IMR-90 (cell line): ENCODE data around the gene SRC. TPM values are rescaled to one million over a fixed set of nuclear protein-coding genes. Genes with fewer than 3 reads are reported as not detected.

Experiments used
- ATAC-seq: fragments of 200-7000 bp; cut with Tn5 transposase; 2 replicates; pipeline ENCODE4 v1.9.1; 2020; ENCODE audit warnings: low read depth, mild to moderate bottlenecking, moderate library complexity
- BruUV-seq: library from RNA; stranded (reverse); fragments of 400-500 nt; replicated peaks from 2 replicates; lab custom pipeline; 2021; lab: Mats Ljungman, UMichigan
- CTCF ChIA-PET: fragments of 300-600 bp; formaldehyde crosslinking; extraction: SDS; loops from one replicate; lab custom pipeline; 2021; ENCODE audit warnings: antibody characterized with exemption; lab: Yijun Ruan, JAX
- POLR2A ChIA-PET: fragments of 300-600 bp; sonication (Branson Sonifier 250); formaldehyde crosslinking; loops from one replicate; lab custom pipeline; 2022; ENCODE audit warnings: antibody characterized with exemption; ENCODE audit not compliant: unreplicated experiment; lab: Charles Lee
- DNase-seq: peaks from one replicate; pipeline ENCODE4 v3.0.0; 2013
- H2AFZ ChIP-seq: replicated peaks from 2 replicates; pipeline ENCODE3; 2013; ENCODE audit warnings: low read length, mild to moderate bottlenecking; ENCODE audit not compliant: poor library complexity
- H2AK5ac ChIP-seq: 2 replicates; pipeline ENCODE4 v1.6.1; 2013; ENCODE audit warnings: low read depth, low read length, inconsistent platforms
- H2AK9ac ChIP-seq: replicated peaks from 2 replicates; pipeline ENCODE3; 2013; ENCODE audit warnings: mild to moderate bottlenecking, low read depth, low read length, moderate library complexity; ENCODE audit not compliant: poor library complexity
- H2BK120ac ChIP-seq: 2 replicates; pipeline ENCODE4 v1.6.1; 2013; ENCODE audit warnings: low read depth, low read length, inconsistent platforms
- H2BK15ac ChIP-seq: 3 replicates; pipeline ENCODE4 v1.6.1; 2013; ENCODE audit warnings: low read depth, low read length, inconsistent platforms
- H2BK20ac ChIP-seq: 2 replicates; pipeline ENCODE4 v1.6.1; 2013; ENCODE audit warnings: low read depth, mild to moderate bottlenecking, inconsistent platforms, low read length, moderate library complexity
- H2BK5ac ChIP-seq: 2 replicates; pipeline ENCODE4 v1.6.1; 2013; ENCODE audit warnings: mild to moderate bottlenecking, low read depth, low read length, inconsistent platforms; ENCODE audit not compliant: poor library complexity, severe bottlenecking
- H3K14ac ChIP-seq: replicated peaks from 2 replicates; pipeline ENCODE4 v1.6.1; 2013; ENCODE audit warnings: low read depth, low read length, inconsistent platforms
- H3K18ac ChIP-seq: 2 replicates; pipeline ENCODE4 v1.6.1; 2013; ENCODE audit warnings: low read depth, low read length, control low read depth
- H3K23ac ChIP-seq: 2 replicates; pipeline ENCODE4 v1.6.1; 2013; ENCODE audit warnings: low read depth, low read length, inconsistent platforms
- H3K27ac ChIP-seq: 2 replicates; pipeline ENCODE4 v1.5.1; 2013; ENCODE audit warnings: mild to moderate bottlenecking, control low read depth, low read length; ENCODE audit not compliant: insufficient read depth
- H3K27me3 ChIP-seq: 2 replicates; pipeline ENCODE4 v1.6.1; 2013; ENCODE audit warnings: low read length; ENCODE audit not compliant: control insufficient read depth, insufficient read depth
- H3K36me3 ChIP-seq: 2 replicates; pipeline ENCODE4 v1.6.1; 2013; ENCODE audit warnings: low read length, mixed read lengths; ENCODE audit not compliant: control insufficient read depth, insufficient read depth
- H3K4ac ChIP-seq: 2 replicates; pipeline ENCODE4 v1.6.1; 2013; ENCODE audit warnings: low read depth, low read length, inconsistent platforms
- H3K4me1 ChIP-seq: 2 replicates; pipeline ENCODE4 v1.6.1; 2013; ENCODE audit warnings: low read length, mixed read lengths; ENCODE audit not compliant: control insufficient read depth, insufficient read depth
- H3K4me2 ChIP-seq: 2 replicates; pipeline ENCODE4 v1.6.1; 2013; ENCODE audit warnings: low read depth, mild to moderate bottlenecking, control low read depth, low read length, moderate library complexity
- H3K4me3 ChIP-seq: 2 replicates; pipeline ENCODE4 v1.5.1; 2013; ENCODE audit warnings: low read depth, mild to moderate bottlenecking, control low read depth, low read length, moderate library complexity; ENCODE audit not compliant: insufficient read depth
- H3K56ac ChIP-seq: 2 replicates; pipeline ENCODE4 v1.6.1; 2013; ENCODE audit warnings: low read length, inconsistent platforms; ENCODE audit not compliant: insufficient read depth; ENCODE audit errors: extremely low read depth
- H3K79me1 ChIP-seq, 2 experiments: 2 replicates each; pipeline ENCODE4 v1.6.1; 2013; ENCODE audit warnings: low read length in 2 of 2, inconsistent platforms in 1 of 2, low read depth in 1 of 2
- H3K9ac ChIP-seq: 2 replicates; pipeline ENCODE4 v1.6.1; 2013; ENCODE audit warnings: low read depth, low read length, control low read depth
- H3K9me1 ChIP-seq: 2 replicates; pipeline ENCODE4 v1.6.1; 2013; ENCODE audit warnings: low read length, inconsistent platforms; ENCODE audit not compliant: insufficient read depth
- H3K9me3 ChIP-seq: 2 replicates; pipeline ENCODE4 v1.6.1; 2013; ENCODE audit warnings: low read length; ENCODE audit not compliant: control insufficient read depth, insufficient read depth
- H4K20me1 ChIP-seq: 2 replicates; pipeline ENCODE4 v1.6.1; 2013; ENCODE audit warnings: low read length, inconsistent platforms; ENCODE audit not compliant: insufficient read depth
- H4K5ac ChIP-seq: 2 replicates; pipeline ENCODE4 v1.6.1; 2013; ENCODE audit warnings: mild to moderate bottlenecking, low read depth, low read length, control low read depth
- H4K8ac ChIP-seq, 2 experiments: 2 replicates each; pipeline ENCODE4 v1.6.1; 2013; ENCODE audit warnings: low read depth in 2 of 2, low read length in 2 of 2, control low read depth in 1 of 2, inconsistent platforms in 1 of 2
- H4K91ac ChIP-seq: 2 replicates; pipeline ENCODE4 v1.6.1; 2013; ENCODE audit warnings: low read depth, low read length, inconsistent platforms; ENCODE audit not compliant: insufficient read depth
- BHLHE40 ChIP-seq: fragments of 150-350 bp; IDR thresholded peaks from 2 replicates; pipeline ENCODE4 v1.6.1; 2016; ENCODE audit warnings: mild to moderate bottlenecking, low read depth, low read length
- CEBPB ChIP-seq: IDR thresholded peaks from 2 replicates; pipeline ENCODE4 v1.6.1; 2012; ENCODE audit warnings: low read depth, low read length, improper control_type of control experiment
- CHD1 ChIP-seq: IDR thresholded peaks from 2 replicates; pipeline ENCODE4 v1.6.1; 2012; ENCODE audit warnings: low read depth, low read length, improper control_type of control experiment
- CTCF ChIP-seq: conservative IDR thresholded peaks from 2 replicates; pipeline ENCODE4 v1.5.1; 2012; ENCODE audit warnings: mild to moderate bottlenecking, low read depth, low read length, improper control_type of control experiment
- ELK1 ChIP-seq: fragments of 150-350 bp; IDR thresholded peaks from 2 replicates; pipeline ENCODE4 v1.6.1; 2016; ENCODE audit warnings: low read depth, mild to moderate bottlenecking, low read length, moderate library complexity, borderline replicate concordance
- FOS ChIP-seq: fragments of 150-350 bp; IDR thresholded peaks from 2 replicates; pipeline ENCODE4 v1.6.1; 2016; ENCODE audit warnings: low read depth, low read length
- MAFK ChIP-seq: IDR thresholded peaks from 2 replicates; pipeline ENCODE4 v1.6.1; 2012; ENCODE audit warnings: low read depth, low read length, improper control_type of control experiment
- MAZ ChIP-seq: IDR thresholded peaks from 2 replicates; pipeline ENCODE4 v1.6.1; 2012; ENCODE audit warnings: low read depth, mild to moderate bottlenecking, low read length, improper control_type of control experiment, moderate library complexity, borderline replicate concordance
- MXI1 ChIP-seq: IDR thresholded peaks from 2 replicates; pipeline ENCODE4 v1.6.1; 2012; ENCODE audit warnings: low read depth, mild to moderate bottlenecking, low read length, moderate library complexity, borderline replicate concordance
- NFE2L2 ChIP-seq: fragments of 150-350 bp; IDR thresholded peaks from 2 replicates; pipeline ENCODE4 v1.6.1; 2016; ENCODE audit warnings: low read depth, mild to moderate bottlenecking, low read length
- POLR2A ChIP-seq: IDR thresholded peaks from 2 replicates; pipeline ENCODE4 v1.6.1; 2012; ENCODE audit warnings: mild to moderate bottlenecking, low read depth, low read length
- RAD21 ChIP-seq: IDR thresholded peaks from 2 replicates; pipeline ENCODE4 v1.6.1; 2012; ENCODE audit warnings: low read length, improper control_type of control experiment
- RCOR1 ChIP-seq: IDR thresholded peaks from 2 replicates; pipeline ENCODE4 v1.6.1; 2012; ENCODE audit warnings: mild to moderate bottlenecking, low read length, improper control_type of control experiment; ENCODE audit not compliant: insufficient replicate concordance
- RFX5 ChIP-seq: IDR thresholded peaks from 2 replicates; pipeline ENCODE4 v1.8.0; 2012; ENCODE audit warnings: low read depth, mild to moderate bottlenecking, low read length, moderate library complexity
- SMC3 ChIP-seq: fragments of 150-350 bp; IDR thresholded peaks from 2 replicates; pipeline ENCODE4 v1.6.1; 2016; ENCODE audit warnings: low read depth, mild to moderate bottlenecking, antibody characterized with exemption, low read length, moderate library complexity
- WGBS, 2 experiments: methylation state at CpG; one replicate each; pipeline versions ENCODE4 v1.1.5 to v1.1.7; 2013; ENCODE audit warnings: missing lambda C conversion rate in 2 of 2; ENCODE audit not compliant: insufficient read length in 1 of 2; ENCODE audit errors: extremely low coverage in 2 of 2; 5-methylcytosine and 5-hydroxymethylcytosine counted together
- dilution Hi-C: fragments of 300-500 bp; cut with HindIII; formaldehyde crosslinking; loops from one replicate; pipeline ENCODE4 v1.14.3; 2018; ENCODE audit warnings: low sequenced_read_pairs; ENCODE audit not compliant: unreplicated experiment
- in situ Hi-C: fragments of 300-500 bp; cut with MboI; formaldehyde crosslinking; loops from 3 replicates; pipeline ENCODE4 v1.14.3; 2019; ENCODE audit warnings: low sequenced_read_pairs, inconsistent platforms, mixed read lengths
- intact Hi-C: fragments of 100-400 bp; cut with micrococcal nuclease; formaldehyde crosslinking; loops from 2 replicates; pipeline ENCODE4 v1.10.0; 2022
- polyA plus RNA-seq, 3 experiments: library from polyadenylated mRNA; depleted of rRNA; stranded (reverse); fragments of >200 nt; gene quantifications; 2 replicates each; pipeline ENCODE4 v1.2.3, GENCODE V29; 2012; ENCODE audit warnings: low replicate concordance in 1 of 3
- total RNA-seq: library from RNA; depleted of rRNA; stranded (reverse); fragments of >200 nt; gene quantifications from 2 replicates; pipeline ENCODE4 v1.2.3, GENCODE V29; 2012
- TF ChIP-seq, protein P1 (sequence below): fragments of 150-350 bp; IDR thresholded peaks from 2 replicates; pipeline ENCODE4 v1.6.1; 2017; ENCODE audit warnings: mild to moderate bottlenecking, antibody characterized with exemption, low read length, low read depth

The SRC gene
- total and polyA plus RNA-seq, 2 of the 4 experiments (the other 2 are of a cell fraction) = 7.0 to 24.2 TPM

DNA sequence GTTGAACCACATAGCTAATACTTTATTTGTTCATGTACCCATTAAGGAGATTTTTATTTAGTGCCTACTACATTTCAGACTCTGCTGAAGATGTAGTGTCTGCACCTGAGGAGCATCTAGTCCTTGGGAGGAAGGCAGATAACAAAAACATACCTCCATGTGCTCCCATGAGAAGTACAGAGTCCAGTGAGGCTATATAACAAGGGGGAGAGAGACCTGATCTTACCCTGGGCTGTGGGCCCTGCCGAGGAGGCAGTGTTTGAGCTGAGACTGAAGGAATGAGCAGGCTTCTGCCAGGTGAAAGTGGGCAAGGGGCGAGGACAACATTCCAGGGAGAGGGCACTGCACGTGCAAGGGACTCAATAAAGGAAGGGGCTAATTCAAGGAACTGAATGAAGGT is 44.4 kb upstream of the SRC start:
- ChIA-PET CTCF (no interaction called here), POLR2A (no interaction called here)
- Histone ChIP-seq H2AK9ac (no peak overlapping the region), H3K79me1 (peaks cover 44 to 75% of the 10 kb centered on the region in 2 experiments), H2BK20ac (no peak overlapping the region), H3K9ac (no peak overlapping the region), H2AK5ac (no peak overlapping the region), H4K5ac (no peak overlapping the region), H4K20me1 (peaks cover 20% of the 10 kb centered on the region; the same call in 1 of the 2 replicates), H3K27ac (no peak overlapping the region), H2AFZ (no peak overlapping the region), H3K9me1 (peaks cover 40% of the 10 kb centered on the region), H4K91ac (no peak overlapping the region), H3K4ac (no peak overlapping the region), H3K14ac (no peak overlapping the region), H2BK5ac (no peak overlapping the region), H3K4me1 (peaks cover 17% of the 10 kb centered on the region), H3K4me3 (no peak overlapping the region), H3K27me3 (no peaks in the 10 kb centered on the region), H2BK120ac (no peak overlapping the region), H2BK15ac (no peak overlapping the region), H3K18ac (no peak overlapping the region), H4K8ac (no peak overlapping the region), H3K56ac (no peak overlapping the region), H3K9me3 (no peaks in the 10 kb centered on the region), H3K36me3 (peaks cover 21% of the 10 kb centered on the region), H3K23ac (no peak overlapping the region), H3K4me2 (no peak overlapping the region)
- DNase-seq (no peak), ATAC-seq (no peak)
- 100% methylated on average over 2 of the region's 3 CpGs; no CpG with 5 or more reads in 1 of the 2 experiments for WGBS, 2 experiments
- no peak for TF ChIP-seq FOS
- TF ChIP-seq, protein P1, sequence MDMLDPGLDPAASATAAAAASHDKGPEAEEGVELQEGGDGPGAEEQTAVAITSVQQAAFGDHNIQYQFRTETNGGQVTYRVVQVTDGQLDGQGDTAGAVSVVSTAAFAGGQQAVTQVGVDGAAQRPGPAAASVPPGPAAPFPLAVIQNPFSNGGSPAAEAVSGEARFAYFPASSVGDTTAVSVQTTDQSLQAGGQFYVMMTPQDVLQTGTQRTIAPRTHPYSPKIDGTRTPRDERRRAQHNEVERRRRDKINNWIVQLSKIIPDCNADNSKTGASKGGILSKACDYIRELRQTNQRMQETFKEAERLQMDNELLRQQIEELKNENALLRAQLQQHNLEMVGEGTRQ = no peak
- no peak for TF ChIP-seq CHD1
- TF ChIP-seq POLR2A = no peak
- no peak for TF ChIP-seq CEBPB
- TF ChIP-seq MXI1 = no peak
- no peak for TF ChIP-seq NFE2L2
- TF ChIP-seq MAFK = no peak
- TF ChIP-seq ELK1 = no peak
- TF ChIP-seq RAD21 = no peak
- no peak for TF ChIP-seq RFX5
- no peak for TF ChIP-seq MAZ
- TF ChIP-seq RCOR1 = no peak
- TF ChIP-seq SMC3 = no peak
- no peak for TF ChIP-seq BHLHE40
- no peak for TF ChIP-seq CTCF
- intact Hi-C loops = no loop called here
- in situ Hi-C loops = no loop called here
- dilution Hi-C loops = no loop called here
- BruUV-seq = no TSS peak
